GM18858 (cell line): ENCODE results near the gene SHC3.

ENCODE experiments used
- ATAC-seq: cut with Tn5 transposase; IDR thresholded peaks from one replicate; pipeline ENCODE4 v1.9.1; 2021; ENCODE audit not compliant: unreplicated experiment

The SHC3 gene

GRCh38 chr9:88966894-88967676, 211.5 kb downstream of the SHC3 start:
- ATAC-seq = no peak

GRCh38 chr9:88965473-88965872, 213.1 kb downstream of the SHC3 start:
- no peak for ATAC-seq

GRCh38 chr9:88960632-88961031, 218.0 kb downstream of the SHC3 start:
- no peak for ATAC-seq

- no peak for ATAC-seq
Measured at GRCh38 chr9:88959727-88960469, 218.7 kb downstream of the SHC3 start.

GRCh38 chr9:88957526-88957925, 221.1 kb downstream of the SHC3 start:
- no peak for ATAC-seq
